Small intestine (tissue), 7 donors: ENCODE data around the gene WDR45. TPM values are rescaled to one million over a fixed set of nuclear protein-coding genes. Genes with fewer than 3 reads are reported as not detected.

Experiments
- DNase-seq, 2 donors: peaks; one replicate each; pipeline versions ENCODE4 v3.0.0 to v3.0.0-alpha.2; 2013
- FAIRE-seq: peaks from 2 replicates; lab custom pipeline; 2012; peaks lifted over from hg19 to GRCh38; lab: Jason Lieb, UNC
- H3K27ac ChIP-seq, 3 donors: one replicate each; pipeline ENCODE4 v1.5.1; 2013; ENCODE audit warnings: low read length in 2 of 3, mild to moderate bottlenecking in 2 of 3, control low read depth in 1 of 3, inconsistent platforms in 1 of 3, low read depth in 1 of 3, moderate library complexity in 1 of 3
- H3K27me3 ChIP-seq, 3 donors: one replicate each; pipeline ENCODE4 v1.6.1; 2013; ENCODE audit warnings: low read length in 3 of 3, inconsistent platforms in 1 of 3; ENCODE audit not compliant: control insufficient read depth in 3 of 3, insufficient read depth in 3 of 3
- H3K36me3 ChIP-seq, 3 donors: one replicate each; pipeline ENCODE4 v1.6.1; 2013; ENCODE audit warnings: low read length in 3 of 3, inconsistent platforms in 1 of 3, low read depth in 1 of 3, mild to moderate bottlenecking in 1 of 3, moderate library complexity in 1 of 3; ENCODE audit not compliant: control insufficient read depth in 3 of 3, insufficient read depth in 2 of 3
- H3K4me1 ChIP-seq, 3 donors: one replicate each; pipeline ENCODE4 v1.6.1; 2013; ENCODE audit warnings: low read length in 2 of 3, inconsistent platforms in 1 of 3, low read depth in 1 of 3, mild to moderate bottlenecking in 1 of 3, moderate library complexity in 1 of 3; ENCODE audit not compliant: control insufficient read depth in 3 of 3, insufficient read depth in 2 of 3
- H3K4me3 ChIP-seq, 3 donors: one replicate each; pipeline ENCODE4 v1.5.1; 2013; ENCODE audit warnings: low read length in 3 of 3, control low read depth in 1 of 3, inconsistent platforms in 1 of 3, low read depth in 1 of 3, mild to moderate bottlenecking in 1 of 3, moderate library complexity in 1 of 3
- H3K9me3 ChIP-seq, 2 donors: one replicate each; pipeline ENCODE4 v1.6.1; 2013; ENCODE audit warnings: low read depth in 1 of 2, low read length in 1 of 2; ENCODE audit not compliant: control insufficient read depth in 2 of 2, insufficient read depth in 1 of 2
- WGBS, 3 donors: extraction: QIAGEN DNeasy Blood & Tissue Kit; methylation state at CpG; one replicate each; pipeline ENCODE4 v1.1.7; 2013; 5-methylcytosine and 5-hydroxymethylcytosine counted together
- polyA plus RNA-seq, 4 donors: library from polyadenylated mRNA; stranded (reverse) in 3 of 4; unstranded in 1 of 4; fragments of 200-250 nt in 3 of 4; fragments of 120-200 nt in 1 of 4; gene quantifications; one replicate each; pipeline versions ENCODE4 v1.2.1 to v1.2.3, GENCODE V29; 2013
- donor health status: healthy with polysubstance abuse.
- donor health status: control.
- donor health status: control.
- donor health status: Bipolar disorder and iron deficiency.
- donor health status: healthy.

Gene WDR45
- polyA plus RNA-seq, 4 donors = 47.3 to 122 (median 73.1) TPM

GRCh38 chrX:49072712-49073095 is 7.0 kb downstream of the WDR45 start:
- peaks cover 0 to 4% (median 0%) of the 10 kb centered on the region in 3 donors for H3K4me1 ChIP-seq
- H3K4me3 ChIP-seq = peak overlapping the region in 1 of 3 donors; percentile 54
- FAIRE-seq (no peak), DNase-seq (no peak)
- no peaks in the 10 kb centered on the region for H3K9me3 ChIP-seq
- peaks cover 0 to 47% (median 0%) of the 10 kb centered on the region in 3 donors for H3K36me3 ChIP-seq
- H3K27me3 ChIP-seq = no peaks in the 10 kb centered on the region
- 53 to 79% (median 68%) methylated on average over 5 to 10 of the region's 10 CpGs for WGBS, 3 donors
- no peak overlapping the region for H3K27ac ChIP-seq

DNA sequence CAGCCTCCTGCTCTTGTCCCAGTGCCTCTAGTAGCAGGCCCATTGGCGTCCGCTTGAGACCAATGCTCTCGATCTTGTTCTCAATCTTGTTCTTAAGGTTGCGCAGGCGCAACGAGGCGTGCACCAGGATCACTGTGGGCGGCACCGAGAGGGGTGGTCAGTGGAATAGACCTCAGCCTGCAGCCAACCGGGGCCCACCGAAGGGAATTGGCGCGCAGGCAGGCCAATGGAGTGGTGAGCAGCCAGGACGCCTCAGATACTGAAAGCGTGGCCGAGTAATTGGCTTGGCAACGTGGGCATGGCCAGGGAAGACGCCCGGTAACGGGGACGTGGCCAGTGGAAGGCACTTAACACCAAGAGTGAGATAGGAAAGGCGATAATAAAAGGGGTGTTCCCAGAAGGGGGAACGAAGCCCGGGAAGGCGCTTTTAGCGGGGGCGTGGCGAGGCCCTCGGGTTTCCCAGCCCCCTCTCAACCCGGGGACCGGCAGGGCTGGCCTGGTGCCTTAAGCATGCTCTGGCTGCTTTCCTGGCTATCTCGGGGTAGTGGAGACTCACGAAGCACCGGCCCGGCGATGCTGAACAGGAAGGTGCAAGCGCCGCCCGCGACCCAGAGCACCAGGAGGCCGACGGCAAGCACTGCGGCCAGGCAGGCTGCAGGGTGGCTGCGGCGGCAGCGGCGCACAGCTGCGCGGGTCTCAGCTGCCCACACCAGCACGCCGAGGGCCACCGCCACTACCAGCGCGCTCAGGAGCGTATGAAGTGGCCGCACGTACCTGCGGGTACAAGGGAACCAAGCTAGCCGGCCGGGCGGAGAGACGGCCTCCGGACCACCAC is 7.6 kb downstream of the WDR45 start:
- Histone ChIP-seq H3K27me3 (no peaks in the 10 kb centered on the region), H3K4me1 (peaks cover 0 to 4% (median 0%) of the 10 kb centered on the region in 3 donors), H3K4me3 (peak overlapping the region in 1 of 3 donors; percentile 54), H3K9me3 (no peaks in the 10 kb centered on the region), H3K36me3 (peaks cover 0 to 49% (median 0%) of the 10 kb centered on the region in 3 donors), H3K27ac (peak overlapping the region in 2 of 3 donors; percentile 10 to 42)
- 29 to 62% (median 31%) methylated on average over 38 to 63 of the region's 63 CpGs for WGBS, 3 donors
- FAIRE-seq (no peak), DNase-seq (peak in 1 of 2 donors; percentile 71)

- WGBS, 3 donors = 59 to 95% (median 78%) methylated on average over 3 to 4 of the region's 4 CpGs
- DNase-seq (no peak), FAIRE-seq (no peak)
- no peaks in the 10 kb centered on the region for H3K27me3 ChIP-seq
- H3K4me3 ChIP-seq = no peak overlapping the region
- peaks cover 0 to 46% (median 0%) of the 10 kb centered on the region in 3 donors for H3K36me3 ChIP-seq
- no peaks in the 10 kb centered on the region for H3K9me3 ChIP-seq
- H3K27ac ChIP-seq = no peak overlapping the region
- H3K4me1 ChIP-seq = peaks cover 0 to 4% (median 0%) of the 10 kb centered on the region in 3 donors
Observed at GRCh38 chrX:49070988-49071387, 8.7 kb downstream of the WDR45 start.

DNA sequence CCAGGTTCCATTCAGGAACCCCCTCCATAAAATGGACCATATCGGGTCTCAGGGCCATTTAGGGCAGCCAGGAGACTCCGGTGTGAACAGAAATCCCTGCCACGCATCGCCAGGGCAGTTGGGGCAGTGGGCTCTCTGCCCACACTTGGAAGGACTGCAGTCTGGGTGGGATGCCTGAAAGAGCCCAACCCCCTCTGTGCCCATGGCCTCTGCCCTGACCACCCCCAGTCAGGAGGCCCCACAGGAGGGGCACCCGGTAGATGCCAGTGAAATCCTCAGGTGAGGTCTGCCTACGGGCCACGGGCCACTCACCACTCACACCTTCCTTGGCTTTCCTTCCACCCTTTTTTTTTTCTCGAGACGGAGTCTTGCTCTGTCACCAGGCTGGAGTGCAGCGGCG is 10.6 kb downstream of the WDR45 start:
- no peak overlapping the region for H3K27ac ChIP-seq
- FAIRE-seq = no peak
- 87 to 91% (median 90%) methylated on average over 11 of the region's 11 CpGs for whole genome bisulfite sequencing, 3 donors
- no peak for DNase-seq
- H3K27me3 ChIP-seq = no peaks in the 10 kb centered on the region
- H3K9me3 ChIP-seq = no peaks in the 10 kb centered on the region
- peaks cover 0 to 50% (median 5%) of the 10 kb centered on the region in 3 donors for H3K36me3 ChIP-seq
- H3K4me3 ChIP-seq = no peak overlapping the region
- H3K4me1 ChIP-seq = peaks cover 0 to under 1% (median 0%) of the 10 kb centered on the region in 3 donors

GRCh38 chrX:49067285-49068120 is 12.2 kb downstream of the WDR45 start:
- Histone ChIP-seq H3K36me3 (peaks cover 0 to 60% (median 5%) of the 10 kb centered on the region in 3 donors), H3K4me1 (no peaks in the 10 kb centered on the region), H3K4me3 (no peak overlapping the region), H3K27me3 (no peaks in the 10 kb centered on the region), H3K9me3 (no peaks in the 10 kb centered on the region), H3K27ac (no peak overlapping the region)
- DNase-seq (no peak), FAIRE-seq (no peak)
- WGBS, 3 donors = 87 to 91% (median 90%) methylated on average over 22 to 41 of the region's 41 CpGs

GRCh38 chrX:49066690-49067089 is 13.0 kb downstream of the WDR45 start:
- FAIRE-seq = no peak
- 77 to 81% (median 80%) methylated on average over 6 to 9 of the region's 9 CpGs for WGBS, 3 donors
- Histone ChIP-seq H3K27ac (no peak overlapping the region), H3K4me1 (peaks cover 0 to 3% (median 0%) of the 10 kb centered on the region in 3 donors), H3K36me3 (peaks cover 2 to 68% (median 5%) of the 10 kb centered on the region in 3 donors), H3K4me3 (no peak overlapping the region), H3K27me3 (no peaks in the 10 kb centered on the region), H3K9me3 (no peaks in the 10 kb centered on the region)
- no peak for DNase-seq

GRCh38 chrX:49066278-49066677 is 13.4 kb downstream of the WDR45 start:
- H3K27ac ChIP-seq = no peak overlapping the region
- no peak for FAIRE-seq
- WGBS, 3 donors = 62 to 90% (median 85%) methylated on average over 2 of the region's 2 CpGs
- no peaks in the 10 kb centered on the region for H3K9me3 ChIP-seq
- no peak overlapping the region for H3K4me3 ChIP-seq
- peaks cover 2 to 72% (median 5%) of the 10 kb centered on the region in 3 donors for H3K36me3 ChIP-seq
- H3K4me1 ChIP-seq = peaks cover 0 to 7% (median 0%) of the 10 kb centered on the region in 3 donors
- no peak for DNase-seq
- H3K27me3 ChIP-seq = no peaks in the 10 kb centered on the region

DNA sequence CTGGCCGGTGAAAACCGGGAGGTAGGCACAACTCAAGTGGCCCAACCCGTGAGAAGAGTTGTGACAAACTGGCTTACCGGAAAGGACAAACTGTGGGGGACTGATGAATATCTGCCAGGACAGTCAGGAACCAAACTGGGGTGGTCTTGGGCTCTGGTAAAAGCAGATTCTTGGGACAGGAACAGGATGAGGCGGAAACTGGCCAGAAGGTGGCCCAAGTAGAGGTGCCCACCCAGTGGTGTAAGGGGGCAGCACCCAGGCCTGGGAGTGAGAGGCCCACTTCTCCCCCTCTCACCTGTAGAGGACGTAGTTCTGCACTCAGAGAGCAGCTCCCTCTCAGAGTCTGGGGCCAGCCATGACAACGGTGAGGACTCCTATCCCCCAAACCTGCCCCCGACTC is 15.0 kb downstream of the WDR45 start:
- Histone ChIP-seq H3K27me3 (no peaks in the 10 kb centered on the region), H3K4me3 (no peak overlapping the region), H3K4me1 (peaks cover 0 to 19% (median 0%) of the 10 kb centered on the region in 3 donors), H3K36me3 (peaks cover 2 to 82% (median 5%) of the 10 kb centered on the region in 3 donors), H3K27ac (no peak overlapping the region), H3K9me3 (no peaks in the 10 kb centered on the region)
- DNase-seq (no peak), FAIRE-seq (no peak)
- WGBS, 3 donors = 83 to 89% (median 85%) methylated on average over 7 to 8 of the region's 8 CpGs
